ENCODE data around the gene COL4A1.

DNA sequence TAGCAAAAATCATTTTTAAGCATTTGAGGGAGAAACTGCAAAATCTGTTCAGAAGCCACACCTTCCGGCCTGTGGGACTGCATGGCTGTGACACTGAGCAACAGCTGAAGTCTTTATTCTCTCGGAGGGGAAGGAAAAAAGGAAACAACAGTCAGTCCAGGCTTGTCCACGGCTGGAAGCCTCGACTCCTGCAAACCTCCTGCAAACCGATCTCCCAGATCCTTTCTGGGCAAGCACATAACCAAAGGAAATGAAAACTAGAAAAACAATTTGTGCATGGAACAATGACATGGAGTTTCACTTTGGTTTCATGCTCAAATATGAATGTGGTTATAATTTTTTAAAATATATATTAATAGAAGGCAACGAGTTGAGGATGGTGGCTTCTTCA, 1.0 kb downstream of the COL4A1 start:
- TF ChIP-seq POLR2A (IDR thresholded peaks at IDR 0.05) = no peak
- TF ChIP-seq CTCF (IDR thresholded peaks at IDR 0.05) = no peak
- no peak for TF ChIP-seq POLR2AphosphoS5 (IDR thresholded peaks at IDR 0.05)
